ENCODE measurements around the gene IL11. TPM values are rescaled to one million over a fixed set of nuclear protein-coding genes. Genes with fewer than 3 reads are reported as not detected.

Gene IL11
- total and polyA plus RNA-seq, 2 of the 13 experiments (the other 11 are each of a cell fraction or from before 2014, with no cell fraction given) = 2.5 to 2.9 TPM

- peak; percentile 76; the same call in 1 of the 2 replicates for TF ChIP-seq SMAD3 (CRISPR knock-in tag; IDR thresholded peaks at IDR 0.05)
- peak; percentile 32; the same call in 1 of the 2 replicates for TF ChIP-seq ISL2 (CRISPR knock-in tag; IDR thresholded peaks at IDR 0.05)
- no peak for TF ChIP-seq PREB (CRISPR knock-in tag; IDR thresholded peaks at IDR 0.05)
- 0 out of 2 replicates have a peak, but pooled peaks have one; percentile 37 for TF ChIP-seq ZNF770 (CRISPR knock-in tag; IDR thresholded peaks at IDR 0.05)
- 0 out of 2 replicates have a peak, but pooled peaks have one; percentile 34 for TF ChIP-seq ZNF800 (CRISPR knock-in tag; IDR thresholded peaks at IDR 0.05)
- peak; percentile 59; the same call in 1 of the 2 replicates for TF ChIP-seq TGIF2 (CRISPR knock-in tag; IDR thresholded peaks at IDR 0.05)
- TF ChIP-seq SP2 (CRISPR knock-in tag; IDR thresholded peaks at IDR 0.05) = no peak
- TF ChIP-seq SKI (IDR thresholded peaks at IDR 0.05; ENCODE audit: partially characterized antibody) = peak; percentile 63
- TF ChIP-seq, protein P1, sequence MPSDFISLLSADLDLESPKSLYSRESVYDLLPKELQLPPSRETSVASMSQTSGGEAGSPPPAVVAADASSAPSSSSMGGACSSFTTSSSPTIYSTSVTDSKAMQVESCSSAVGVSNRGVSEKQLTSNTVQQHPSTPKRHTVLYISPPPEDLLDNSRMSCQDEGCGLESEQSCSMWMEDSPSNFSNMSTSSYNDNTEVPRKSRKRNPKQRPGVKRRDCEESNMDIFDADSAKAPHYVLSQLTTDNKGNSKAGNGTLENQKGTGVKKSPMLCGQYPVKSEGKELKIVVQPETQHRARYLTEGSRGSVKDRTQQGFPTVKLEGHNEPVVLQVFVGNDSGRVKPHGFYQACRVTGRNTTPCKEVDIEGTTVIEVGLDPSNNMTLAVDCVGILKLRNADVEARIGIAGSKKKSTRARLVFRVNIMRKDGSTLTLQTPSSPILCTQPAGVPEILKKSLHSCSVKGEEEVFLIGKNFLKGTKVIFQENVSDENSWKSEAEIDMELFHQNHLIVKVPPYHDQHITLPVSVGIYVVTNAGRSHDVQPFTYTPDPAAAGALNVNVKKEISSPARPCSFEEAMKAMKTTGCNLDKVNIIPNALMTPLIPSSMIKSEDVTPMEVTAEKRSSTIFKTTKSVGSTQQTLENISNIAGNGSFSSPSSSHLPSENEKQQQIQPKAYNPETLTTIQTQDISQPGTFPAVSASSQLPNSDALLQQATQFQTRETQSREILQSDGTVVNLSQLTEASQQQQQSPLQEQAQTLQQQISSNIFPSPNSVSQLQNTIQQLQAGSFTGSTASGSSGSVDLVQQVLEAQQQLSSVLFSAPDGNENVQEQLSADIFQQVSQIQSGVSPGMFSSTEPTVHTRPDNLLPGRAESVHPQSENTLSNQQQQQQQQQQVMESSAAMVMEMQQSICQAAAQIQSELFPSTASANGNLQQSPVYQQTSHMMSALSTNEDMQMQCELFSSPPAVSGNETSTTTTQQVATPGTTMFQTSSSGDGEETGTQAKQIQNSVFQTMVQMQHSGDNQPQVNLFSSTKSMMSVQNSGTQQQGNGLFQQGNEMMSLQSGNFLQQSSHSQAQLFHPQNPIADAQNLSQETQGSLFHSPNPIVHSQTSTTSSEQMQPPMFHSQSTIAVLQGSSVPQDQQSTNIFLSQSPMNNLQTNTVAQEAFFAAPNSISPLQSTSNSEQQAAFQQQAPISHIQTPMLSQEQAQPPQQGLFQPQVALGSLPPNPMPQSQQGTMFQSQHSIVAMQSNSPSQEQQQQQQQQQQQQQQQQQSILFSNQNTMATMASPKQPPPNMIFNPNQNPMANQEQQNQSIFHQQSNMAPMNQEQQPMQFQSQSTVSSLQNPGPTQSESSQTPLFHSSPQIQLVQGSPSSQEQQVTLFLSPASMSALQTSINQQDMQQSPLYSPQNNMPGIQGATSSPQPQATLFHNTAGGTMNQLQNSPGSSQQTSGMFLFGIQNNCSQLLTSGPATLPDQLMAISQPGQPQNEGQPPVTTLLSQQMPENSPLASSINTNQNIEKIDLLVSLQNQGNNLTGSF (CRISPR knock-in tag; IDR thresholded peaks at IDR 0.05) = no peak
- peak; percentile 81; the same call in 1 of the 2 replicates for TF ChIP-seq NCOR1 (IDR thresholded peaks at IDR 0.05; ENCODE audit: borderline replicate concordance, low read length)
- no peak for TF ChIP-seq TAF15 (IDR thresholded peaks at IDR 0.05; ENCODE audit: low read depth, low read length, poor library complexity, severe bottlenecking)
- no peak for TF ChIP-seq NR0B2 (CRISPR knock-in tag; IDR thresholded peaks at IDR 0.05)
- TF ChIP-seq PRDM10 (CRISPR knock-in tag; IDR thresholded peaks at IDR 0.05; ENCODE audit: low read depth) = 0 out of 2 replicates have a peak, but pooled peaks have one; percentile 47
Observed at GRCh38 chr19:55333870-55334269, 36.4 kb downstream of the IL11 start (continued).
